ENCODE measurements around the gene UROD. TPM values are rescaled to one million over a fixed set of nuclear protein-coding genes. Genes with fewer than 3 reads are reported as not detected.
A peak's percentile ranks its signal among the peaks of the same experiment; 100 is the strongest.

UROD gene
- total RNA-seq, 4 donors from 2014 or later, result 26.8 to 57.8 (median 36.7) TPM

- Histone ChIP-seq H3K27ac (no peak overlapping the region), H3K27me3 (no peaks in the 10 kb centered on the region), H3K9me3 (no peaks in the 10 kb centered on the region), H3K4me3 (no peak overlapping the region), H3K36me3 (peaks cover 41 to 70% (median 54%) of the 10 kb centered on the region in 3 donors), H3K4me1 (peaks cover 27 to 43% (median 31%) of the 10 kb centered on the region in 3 donors)
- TF ChIP-seq CTCF (IDR thresholded peaks at IDR 0.05) (no peak), POLR2A (IDR thresholded peaks at IDR 0.05) (no peak)
- intact Hi-C loops (cut with DNase I), result no loop called here
- 88 to 93% methylated on average over 9 to 12 of the region's 12 CpGs for whole genome bisulfite sequencing, 2 donors
- DNase-seq, result no peak
These were observed 3.5 kb upstream of the UROD start for GRCh38 chr1:45008516-45008915.

GRCh38 chr1:45009296-45009865 lies 2.7 kb upstream of the UROD start:
- Histone ChIP-seq H3K9me3 (no peaks in the 10 kb centered on the region), H3K27ac (peak overlapping the region in 1 of 4 donors; percentile 85), H3K4me3 (peak overlapping the region in 2 of 4 donors; percentile 96 to 99), H3K36me3 (peaks cover 33 to 70% (median 46%) of the 10 kb centered on the region in 3 donors), H3K27me3 (no peaks in the 10 kb centered on the region), H3K4me1 (peaks cover 27 to 52% (median 34%) of the 10 kb centered on the region in 3 donors)
- 87 to 93% methylated on average over 6 to 7 of the region's 11 CpGs for WGBS, 2 donors
- intact Hi-C loops (cut with DNase I), result no loop called here
- DNase-seq, result no peak
- TF ChIP-seq CTCF (IDR thresholded peaks at IDR 0.05) (no peak), POLR2A (IDR thresholded peaks at IDR 0.05) (no peak)

- Histone ChIP-seq H3K9me3 (no peaks in the 10 kb centered on the region), H3K4me1 (peaks cover 27 to 58% (median 36%) of the 10 kb centered on the region in 3 donors), H3K27me3 (no peaks in the 10 kb centered on the region), H3K27ac (peak overlapping the region; percentile 80 to 93 (median 82)), H3K36me3 (peaks cover 33 to 70% (median 40%) of the 10 kb centered on the region in 3 donors), H3K4me3 (peak overlapping the region; percentile 77 to 99 (median 94))
- no peak for DNase-seq
- intact Hi-C loops (cut with DNase I), result loop anchor here (5.0 to 10.0 kb wide), 3 partner anchors 165 to 482 kb away; partner anchors contain the start of genes PTCH2 and TESK2
- WGBS, 2 donors, result 40 to 41% methylated on average over 16 to 17 of the region's 41 CpGs
- TF ChIP-seq POLR2A (IDR thresholded peaks at IDR 0.05) (no peak), CTCF (IDR thresholded peaks at IDR 0.05) (no peak)
These were observed 1.8 kb upstream of the UROD start for GRCh38 chr1:45009956-45010854.

- WGBS, 2 donors, result 1 to 4% methylated on average over 5 to 18 of the region's 62 CpGs
- H3K27ac ChIP-seq, result peak within 1 kb of the TSS; percentile 80 to 93 (median 82)
- intact Hi-C loops (cut with DNase I), result loop anchor here (5.0 to 10.0 kb wide), 3 partner anchors 166 to 481 kb away; partner anchors contain the start of genes PTCH2 and TESK2
- H3K27me3 ChIP-seq, result no peaks in the 10 kb centered on the region
- peak within 1 kb of the TSS; percentile 77 to 99 (median 94) for H3K4me3 ChIP-seq
- TF ChIP-seq POLR2A (IDR thresholded peaks at IDR 0.05) (peak in 2 of 4 donors; percentile 41 to 45), CTCF (IDR thresholded peaks at IDR 0.05) (peak in 1 of 6 experiments; percentile 12)
- peaks cover 29 to 66% (median 38%) of the 10 kb centered on the region in 3 donors for H3K36me3 ChIP-seq
- DNase-seq, result no peak
- H3K4me1 ChIP-seq, result peaks cover 27 to 58% (median 36%) of the 10 kb centered on the region in 3 donors
- no peaks in the 10 kb centered on the region for H3K9me3 ChIP-seq
These were observed 921 bp upstream of the UROD start, which contains the start of gene HECTD3 for GRCh38 chr1:45010855-45011811. TSS of gene HECTD3 (minus strand) at chr1:45011324. CDS start at chr1:45011257, 67 bp downstream.
